Peyer's patch (tissue), 4 donors: Measurements from ENCODE around the gene PIEZO2.

Source experiments
- CTCF ChIP-seq, 6 experiments: fragments of 450-650 bp in 4 of 6; fragments of 200-600 bp in 2 of 6; sonication (generic) in 1 of 6; IDR thresholded peaks; one replicate each; pipeline ENCODE4 v1.5.1; 2017 to 2019; ENCODE audit warnings: antibody characterized with exemption in 6 of 6, mild to moderate bottlenecking in 3 of 6, moderate library complexity in 1 of 6
- POLR2A ChIP-seq, 2 donors: fragments of 450-650 bp; IDR thresholded peaks; one replicate each; pipeline ENCODE4 v1.5.1; 2017; ENCODE audit warnings: antibody characterized with exemption in 2 of 2, mild to moderate bottlenecking in 2 of 2, moderate library complexity in 2 of 2

DNA sequence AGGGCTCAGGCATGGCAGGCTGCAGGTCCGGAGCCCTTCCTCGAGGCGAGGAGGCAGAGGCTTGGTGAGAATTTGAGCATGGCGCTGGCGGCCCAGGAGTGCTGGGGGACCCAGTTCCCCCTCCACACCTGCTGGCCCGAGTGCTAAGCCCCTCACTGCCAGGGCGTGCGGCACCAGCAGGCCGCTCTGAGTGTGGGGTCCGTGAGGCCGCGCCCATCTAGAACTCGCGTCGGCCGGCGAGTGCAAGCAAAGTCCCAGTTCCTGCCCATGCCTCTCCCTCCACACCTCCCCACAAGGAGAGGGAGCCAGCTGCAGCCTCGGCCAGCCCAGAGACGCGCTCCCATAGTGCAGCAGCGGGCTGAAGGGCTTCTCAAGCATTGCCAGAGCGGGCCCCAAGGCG, 233.0 kb downstream of the PIEZO2 start:
- TF ChIP-seq CTCF (IDR thresholded peaks at IDR 0.05) (no peak), POLR2A (IDR thresholded peaks at IDR 0.05) (no peak)
